Inflammatory macrophage treated with lipopolysaccharide for 4 hours (primary cell): ENCODE results near the gene SHISA8.
"Not testable (repeated sequence)": the region's sequence is repeated elsewhere in the genome, so short reads cannot be mapped to it uniquely, and the experiment has no call there.

Experiments used
- DNase-seq: peaks from one replicate; pipeline ENCODE4 v3.0.0-alpha.2; 2020

Gene SHISA8

DNA sequence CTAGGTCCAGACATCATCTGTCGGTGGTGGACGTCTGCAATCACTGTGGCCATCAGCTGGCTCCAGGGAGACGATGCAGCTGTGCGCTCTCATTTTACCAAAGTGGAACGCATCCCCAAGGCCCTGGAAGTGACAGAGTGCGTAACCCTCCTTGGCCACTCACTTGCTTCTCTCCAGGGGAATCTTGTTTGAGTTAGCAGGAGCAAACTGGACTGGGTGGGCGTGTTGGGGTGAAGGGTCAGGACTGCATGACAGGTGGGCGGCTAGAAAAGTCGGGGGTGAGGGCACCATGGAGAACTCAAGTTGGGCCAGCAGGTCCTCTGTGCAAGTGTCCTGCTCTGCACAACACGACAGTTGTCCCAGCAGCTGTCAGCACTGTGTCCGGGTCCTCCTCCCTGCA is 16.2 kb downstream of the SHISA8 start:
- DNase-seq = no peak

GRCh38 chr22:41893591-41894375 is 21.1 kb downstream of the SHISA8 start:
- DNase-seq = no peak

- no peak for DNase-seq
Observed at GRCh38 chr22:41892721-41893120, 22.2 kb downstream of the SHISA8 start.

- DNase-seq = no peak
Observed at GRCh38 chr22:41891407-41891806, 23.5 kb downstream of the SHISA8 start.

DNA sequence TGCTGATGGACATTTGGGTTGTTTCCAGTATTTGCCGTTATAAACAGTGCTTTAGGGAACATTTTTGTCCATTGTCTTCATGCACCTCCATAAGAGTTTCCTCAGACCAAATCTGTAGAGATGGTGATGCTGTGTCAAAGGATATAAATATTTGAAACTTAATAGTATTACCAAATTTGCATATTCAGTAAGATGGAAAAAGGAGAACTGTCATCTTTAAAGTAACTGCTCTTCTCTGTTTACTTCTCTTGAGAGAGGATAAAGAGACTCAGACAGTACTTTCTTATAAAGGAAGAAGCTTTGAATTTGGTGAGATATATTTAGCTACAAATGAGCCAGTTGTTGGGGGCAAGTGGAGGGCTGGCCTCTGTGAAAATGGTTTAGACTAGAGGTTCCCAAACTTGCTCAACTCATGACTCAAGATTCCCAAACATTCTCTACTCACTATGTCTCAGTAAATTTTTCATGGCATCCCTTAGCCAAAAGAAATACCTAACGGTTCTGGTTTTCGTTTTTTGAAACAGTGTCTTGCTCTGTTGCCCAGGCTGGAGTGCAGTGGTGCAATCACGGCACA is 26.2 kb downstream of the SHISA8 start:
- DNase-seq = no peak

- DNase-seq = no peak
Observed at GRCh38 chr22:41885516-41885915, 29.4 kb downstream of the SHISA8 start.

- DNase-seq = no peak
Observed at GRCh38 chr22:41885116-41885515, 29.8 kb downstream of the SHISA8 start.

GRCh38 chr22:41883400-41883799 is 31.5 kb downstream of the SHISA8 start:
- DNase-seq = no peak

DNA sequence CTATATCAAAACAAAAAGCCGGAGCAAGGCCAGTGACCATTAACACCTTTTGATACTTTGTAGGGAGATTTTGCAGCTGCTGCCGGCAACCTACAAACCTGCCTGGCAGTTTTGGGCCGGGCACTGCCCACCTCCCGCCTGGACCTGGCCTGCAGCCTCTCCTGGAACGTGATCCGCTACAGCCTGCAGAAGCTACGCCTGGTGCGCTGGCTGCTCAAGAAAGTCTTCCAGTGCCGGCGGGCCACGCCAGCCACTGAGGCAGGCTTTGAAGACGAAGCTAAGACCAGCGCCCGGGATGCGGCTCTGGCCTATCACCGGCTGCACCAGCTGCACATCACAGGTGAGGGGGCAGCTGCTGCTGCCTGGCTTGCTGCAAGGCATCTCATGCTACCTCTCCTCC is 34.2 kb downstream of the SHISA8 start:
- DNase-seq = no peak

DNA sequence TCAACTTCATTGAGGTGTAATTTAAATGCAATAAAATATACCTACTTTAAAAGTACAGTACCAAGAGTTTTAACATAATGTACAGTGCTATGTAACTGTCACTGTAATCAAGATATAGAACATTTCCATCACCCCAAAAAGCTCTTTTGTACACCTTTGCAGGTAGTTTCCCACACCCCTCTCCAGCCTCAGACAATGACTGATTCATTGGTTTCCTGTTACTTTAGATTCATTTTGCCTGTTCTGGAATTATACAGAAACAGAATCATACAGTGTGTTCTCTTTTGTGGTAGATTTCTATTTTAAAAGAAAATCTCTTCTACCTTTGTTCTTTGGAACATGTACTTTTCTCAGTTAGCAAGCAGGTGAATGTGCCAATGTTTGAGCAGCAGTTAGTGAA is 38.2 kb downstream of the SHISA8 start:
- DNase-seq = no peak

DNA sequence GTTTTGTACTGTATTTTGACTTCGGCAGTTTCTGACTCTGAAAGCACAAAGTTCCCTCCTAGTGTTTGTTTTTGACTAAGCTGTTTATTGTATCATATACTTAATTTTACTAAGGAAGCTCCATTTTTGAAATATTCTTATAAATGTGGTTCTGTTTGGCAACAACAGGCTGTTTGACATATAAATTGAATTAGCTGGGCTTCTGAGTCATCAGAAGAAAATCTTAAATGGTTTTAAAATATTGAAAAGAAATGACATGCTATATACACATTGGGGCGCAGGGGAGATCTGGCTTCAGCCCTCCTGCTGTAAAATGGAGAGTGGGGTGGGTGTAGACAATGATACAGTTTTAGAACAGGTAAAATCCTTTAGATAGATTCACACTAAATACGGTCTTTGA is 38.6 kb downstream of the SHISA8 start:
- no peak for DNase-seq

- DNase-seq = no peak
Observed at GRCh38 chr22:41875531-41876270, 39.2 kb downstream of the SHISA8 start.

- DNase-seq = no peak
Observed at GRCh38 chr22:41874090-41874489, 40.8 kb downstream of the SHISA8 start.

DNA sequence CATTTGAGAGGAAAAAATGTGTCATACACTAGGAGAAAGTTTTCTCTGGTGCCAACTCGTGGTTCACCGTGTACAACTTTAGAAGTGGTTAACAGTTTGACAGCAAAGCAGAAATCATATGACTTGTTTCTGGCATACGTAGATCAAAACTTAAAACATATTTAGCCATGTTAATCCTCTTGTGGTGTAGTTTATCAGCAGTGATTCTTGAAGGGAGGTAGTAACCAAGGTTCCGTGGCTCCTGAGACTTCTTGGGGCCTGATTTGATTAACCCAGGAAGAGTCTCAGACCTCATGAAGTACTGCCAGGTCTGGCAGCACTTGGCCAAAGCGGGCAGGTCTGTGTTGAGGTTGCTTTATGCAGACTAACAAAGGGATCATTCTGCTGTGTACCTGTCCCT is 41.5 kb downstream of the SHISA8 start:
- no peak for DNase-seq

DNA sequence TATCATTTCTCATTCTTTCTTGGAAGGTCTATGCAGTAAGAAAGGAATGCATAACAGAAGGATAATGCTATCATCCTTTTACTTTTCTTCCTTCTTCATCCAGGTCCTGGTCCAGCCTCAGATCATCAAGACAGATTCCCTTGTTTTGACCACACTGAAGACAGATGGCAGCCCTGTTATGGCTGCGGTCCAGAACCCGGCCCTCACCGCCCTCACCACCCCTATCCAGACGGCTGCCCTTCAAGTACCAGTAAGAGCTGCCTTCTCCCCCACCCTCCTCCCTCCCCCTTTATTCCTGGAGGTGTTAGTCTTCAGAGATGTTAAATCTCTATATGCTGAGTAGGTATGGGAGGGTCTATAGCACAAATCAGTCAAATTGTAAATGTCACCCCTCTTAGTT is 44.1 kb downstream of the SHISA8 start:
- DNase-seq = no peak

DNA sequence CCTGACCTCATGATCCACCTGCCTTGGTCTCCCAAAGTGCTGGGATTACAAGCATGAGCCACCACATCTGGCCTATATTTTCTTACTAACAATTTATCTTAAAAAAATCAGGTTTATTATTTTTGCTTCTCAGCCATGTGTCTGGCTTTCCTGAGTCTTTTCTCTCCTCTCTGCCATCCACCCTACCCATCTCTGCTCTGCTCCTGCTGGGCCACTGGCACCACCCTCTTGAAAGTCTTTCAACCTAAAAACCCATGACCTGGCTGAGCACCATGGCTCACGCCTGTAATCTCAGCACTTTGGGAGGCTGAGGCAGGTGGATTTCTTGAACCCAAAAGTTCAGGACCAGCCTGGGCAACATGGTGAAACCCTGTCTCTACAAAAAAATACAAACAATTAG is 44.8 kb downstream of the SHISA8 start:
- DNase-seq = not testable (repeated sequence)

GRCh38 chr22:41868556-41868955 is 46.3 kb downstream of the SHISA8 start:
- no peak for DNase-seq

- no peak for DNase-seq
Observed at GRCh38 chr22:41863472-41863871, 51.4 kb downstream of the SHISA8 start.

DNA sequence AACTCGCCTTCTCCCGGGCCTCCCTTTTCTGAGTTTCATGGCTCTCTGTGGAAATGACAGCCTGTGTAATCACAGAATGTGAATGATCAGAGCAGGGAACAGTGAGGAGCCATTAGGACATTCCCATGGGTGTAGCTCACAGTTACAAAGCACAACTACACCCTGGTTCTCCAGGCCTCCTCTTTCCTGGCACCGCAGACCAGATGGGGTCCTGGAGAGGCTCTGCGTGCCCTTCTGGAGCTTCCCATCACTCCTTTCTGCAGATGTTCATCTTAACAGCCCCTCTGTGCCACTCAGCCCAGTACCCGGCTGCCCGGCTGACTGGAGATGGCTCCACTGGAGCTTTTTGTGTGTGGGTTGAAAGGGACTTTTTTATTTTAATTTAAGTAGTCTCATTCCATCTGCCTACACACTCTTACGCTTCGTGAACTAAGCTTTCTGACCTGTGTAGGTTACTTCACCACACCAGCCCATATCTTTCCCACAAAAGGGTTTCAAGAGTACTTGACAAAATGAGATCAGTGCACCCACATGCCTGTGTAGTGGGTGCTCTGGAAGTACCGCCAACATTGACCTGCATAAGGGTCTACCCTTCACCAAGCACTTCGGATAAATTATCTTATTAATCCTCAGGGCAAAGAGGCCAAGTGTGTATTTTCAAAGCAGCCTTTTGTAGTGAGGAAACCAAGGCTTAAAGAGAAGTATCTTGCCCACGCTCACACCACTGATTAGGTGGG is 52.2 kb downstream of the SHISA8 start:
- DNase-seq = peak; percentile 55

DNA sequence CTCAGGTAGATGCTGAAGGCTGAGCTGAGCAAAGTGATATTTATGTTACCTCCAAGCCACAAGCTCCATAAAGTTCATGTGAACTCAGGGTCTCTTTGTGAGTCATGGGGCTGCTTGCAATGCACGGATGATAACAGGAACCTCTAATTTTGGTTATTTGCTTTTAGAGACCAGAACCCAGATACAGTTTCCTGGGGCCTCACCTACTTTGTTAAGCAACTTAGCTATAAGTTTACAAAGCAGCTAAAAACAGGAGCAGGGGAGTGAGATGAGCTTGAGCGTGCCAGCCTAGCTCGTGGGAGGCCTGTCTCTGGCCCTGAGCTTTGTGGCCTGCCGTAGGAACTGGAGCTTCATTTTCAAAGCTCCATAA is 52.7 kb downstream of the SHISA8 start:
- DNase-seq = no peak
